ENCODE results near the gene STK38. TPM values are rescaled to one million over a fixed set of nuclear protein-coding genes. Genes with fewer than 3 reads are reported as not detected.

Gene STK38
- total and polyA plus RNA-seq, 9 of the 15 experiments (the other 6 are each of a cell fraction or from before 2014, with no cell fraction given): 5.7 to 28.7 (median 19.5) TPM

DNA sequence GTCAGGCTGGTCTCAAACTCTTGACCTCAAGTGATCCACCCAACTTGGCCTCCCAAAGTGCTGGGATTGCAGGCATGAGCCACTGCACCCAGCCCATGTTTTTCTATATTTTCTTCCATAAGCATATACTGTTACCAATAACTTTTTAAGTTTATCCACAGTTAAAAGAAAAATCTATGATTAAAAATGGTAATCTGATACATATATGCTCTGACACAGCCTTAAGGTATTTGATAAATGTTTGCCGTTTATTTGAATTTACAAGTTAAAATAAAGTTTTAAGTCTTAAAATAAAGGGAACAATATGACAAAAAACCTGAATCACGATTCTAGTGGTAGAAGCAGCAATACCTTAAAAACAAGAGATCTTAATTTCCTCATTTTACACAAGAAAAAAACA lies 5.2 kb downstream of the STK38 start:
- Histone ChIP-seq H3K4me1 (replicated peaks in 1 of 2; ENCODE audit: control insufficient read depth in 2 of 2, insufficient read depth in 2 of 2, low read length in 2 of 2) (peaks cover 9 to 10% of the 10 kb centered on the region in 2 experiments; a peak in 3 of 5 replicates), H3K27me3 (ENCODE audit: control insufficient read depth in 2 of 2, insufficient read depth in 2 of 2, low read length in 2 of 2) (no peaks in the 10 kb centered on the region), H3K79me2 (ENCODE audit: control insufficient read depth, insufficient read depth, low read length) (peaks cover 55% of the 10 kb centered on the region), H4K20me1 (replicated peaks; ENCODE audit: control insufficient read depth, insufficient read depth, low read length) (0 out of 2 replicates have a peak, but pooled peaks cover 9% of the 10 kb centered on the region), H3K9ac (ENCODE audit: insufficient read depth in 1 of 2, low read depth in 2 of 2, low read length in 2 of 2) (no peak overlapping the region), H2AFZ (ENCODE audit: low read depth, low read length) (no peak overlapping the region), H3K9me3 (replicated peaks; ENCODE audit: control insufficient read depth, insufficient read depth, low read depth, low read length) (no peaks in the 10 kb centered on the region), H3K4me3 (no peak overlapping the region), H3K36me3 (ENCODE audit: control insufficient read depth, insufficient read depth, low read length) (peaks cover 44% of the 10 kb centered on the region; the same call in 2 of the 3 replicates), H3K4me2 (ENCODE audit: insufficient read depth, low read length) (no peak overlapping the region), H3K27ac (ENCODE audit: extremely low read depth, low read depth, low read length) (no peak overlapping the region), H3K9me1 (ENCODE audit: control insufficient read depth, insufficient read depth, low read length) (no peaks in the 10 kb centered on the region)
- CTCF ChIA-PET (ENCODE audit: low intra/inter-chr PET ratio): interaction anchor here (0.7 kb wide), 1 partner anchor 1042 kb away, joined by 3 read pairs; no protein-coding TSS in a partner anchor
- intact Hi-C loops (cut with micrococcal nuclease) (no loop called here), in situ Hi-C loops (cut with MboI) (no loop called here)
- no TSS peak for BruUV-seq (replicated peaks)
- ATAC-seq: no peak
- POLR2A ChIA-PET: interaction anchor here (1.3 to 2.5 kb wide), 2 partner anchors 9 to 21 kb away, joined by 6 to 14 read pairs; no protein-coding TSS in a partner anchor
- 75% methylated on average over 2 of the region's 2 CpGs for WGBS (ENCODE audit: insufficient coverage, low coverage, missing lambda C conversion rate)
- no peak for FAIRE-seq
- DNase-seq (ENCODE audit: extremely low read depth in 1 of 4, low spot score in 3 of 4): no peak
- TF ChIP-seq KAT8 (IDR thresholded peaks at IDR 0.05; ENCODE audit: low read depth) (no peak), ZFX (CRISPR knock-in tag; IDR thresholded peaks at IDR 0.05) (no peak), ZNF197 (CRISPR knock-in tag; IDR thresholded peaks at IDR 0.05; ENCODE audit: low read depth) (no peak), TAL1 (IDR thresholded peaks at IDR 0.05) (no peak), POLR2AphosphoS2 (IDR thresholded peaks at IDR 0.05; ENCODE audit: low read length) (no peak), RBBP5 (IDR thresholded peaks at IDR 0.05; ENCODE audit: borderline replicate concordance, insufficient read depth, low read length, poor library complexity, severe bottlenecking) (no peak), ZEB2 (IDR thresholded peaks at IDR 0.05) (no peak), ZNF639 (CRISPR knock-in tag; conservative IDR thresholded peaks at IDR 0.05 in 1 of 2, IDR thresholded peaks at IDR 0.05 in 1 of 2) (no peak), MEF2D (tag; conservative IDR thresholded peaks at IDR 0.05; ENCODE audit: low read depth) (no peak), FOXK1 (CRISPR knock-in tag; IDR thresholded peaks at IDR 0.05; ENCODE audit: borderline replicate concordance) (no peak), ZNF79 (CRISPR knock-in tag; IDR thresholded peaks at IDR 0.05; ENCODE audit: low read depth) (no peak), ZNF253 (CRISPR knock-in tag; conservative IDR thresholded peaks at IDR 0.05) (no peak), MECOM (CRISPR knock-in tag; IDR thresholded peaks at IDR 0.05) (no peak), NR1H2 (CRISPR knock-in tag; IDR thresholded peaks at IDR 0.05) (no peak), L3MBTL2 (IDR thresholded peaks at IDR 0.05) (no peak), CCNT2 (IDR thresholded peaks at IDR 0.05; ENCODE audit: borderline replicate concordance, extremely low read depth, insufficient read length, low read depth, low read length) (no peak)
- TF ChIP-seq, protein P1, sequence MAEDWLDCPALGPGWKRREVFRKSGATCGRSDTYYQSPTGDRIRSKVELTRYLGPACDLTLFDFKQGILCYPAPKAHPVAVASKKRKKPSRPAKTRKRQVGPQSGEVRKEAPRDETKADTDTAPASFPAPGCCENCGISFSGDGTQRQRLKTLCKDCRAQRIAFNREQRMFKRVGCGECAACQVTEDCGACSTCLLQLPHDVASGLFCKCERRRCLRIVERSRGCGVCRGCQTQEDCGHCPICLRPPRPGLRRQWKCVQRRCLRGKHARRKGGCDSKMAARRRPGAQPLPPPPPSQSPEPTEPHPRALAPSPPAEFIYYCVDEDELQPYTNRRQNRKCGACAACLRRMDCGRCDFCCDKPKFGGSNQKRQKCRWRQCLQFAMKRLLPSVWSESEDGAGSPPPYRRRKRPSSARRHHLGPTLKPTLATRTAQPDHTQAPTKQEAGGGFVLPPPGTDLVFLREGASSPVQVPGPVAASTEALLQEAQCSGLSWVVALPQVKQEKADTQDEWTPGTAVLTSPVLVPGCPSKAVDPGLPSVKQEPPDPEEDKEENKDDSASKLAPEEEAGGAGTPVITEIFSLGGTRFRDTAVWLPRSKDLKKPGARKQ (CRISPR knock-in tag; IDR thresholded peaks at IDR 0.05): no peak
- TF ChIP-seq, protein P2, sequence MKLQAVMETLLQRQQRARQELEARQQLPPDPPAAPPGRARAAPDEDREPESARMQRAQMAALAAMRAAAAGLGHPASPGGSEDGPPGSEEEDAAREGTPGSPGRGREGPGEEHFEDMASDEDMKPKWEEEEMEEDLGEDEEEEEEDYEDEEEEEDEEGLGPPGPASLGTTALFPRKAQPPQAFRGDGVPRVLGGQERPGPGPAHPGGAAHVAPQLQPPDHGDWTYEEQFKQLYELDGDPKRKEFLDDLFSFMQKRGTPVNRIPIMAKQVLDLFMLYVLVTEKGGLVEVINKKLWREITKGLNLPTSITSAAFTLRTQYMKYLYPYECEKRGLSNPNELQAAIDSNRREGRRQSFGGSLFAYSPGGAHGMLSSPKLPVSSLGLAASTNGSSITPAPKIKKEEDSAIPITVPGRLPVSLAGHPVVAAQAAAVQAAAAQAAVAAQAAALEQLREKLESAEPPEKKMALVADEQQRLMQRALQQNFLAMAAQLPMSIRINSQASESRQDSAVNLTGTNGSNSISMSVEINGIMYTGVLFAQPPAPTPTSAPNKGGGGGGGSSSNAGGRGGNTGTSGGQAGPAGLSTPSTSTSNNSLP (IDR thresholded peaks at IDR 0.05; ENCODE audit: borderline replicate concordance, low read depth, low read length): no peak
- TF ChIP-seq, protein P3, sequence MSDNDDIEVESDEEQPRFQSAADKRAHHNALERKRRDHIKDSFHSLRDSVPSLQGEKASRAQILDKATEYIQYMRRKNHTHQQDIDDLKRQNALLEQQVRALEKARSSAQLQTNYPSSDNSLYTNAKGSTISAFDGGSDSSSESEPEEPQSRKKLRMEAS (CRISPR knock-in tag; IDR thresholded peaks at IDR 0.05): no peak

Data from K562 (cell line).